ENCODE measurements around the gene SIL1.
"Not testable (repeated sequence)": the region's sequence is repeated elsewhere in the genome, so short reads cannot be mapped to it uniquely, and the experiment has no call there.

SIL1 gene

GRCh38 chr5:138925090-138925635 lies 273.0 kb downstream of the SIL1 start:
- TF ChIP-seq, protein P1, sequence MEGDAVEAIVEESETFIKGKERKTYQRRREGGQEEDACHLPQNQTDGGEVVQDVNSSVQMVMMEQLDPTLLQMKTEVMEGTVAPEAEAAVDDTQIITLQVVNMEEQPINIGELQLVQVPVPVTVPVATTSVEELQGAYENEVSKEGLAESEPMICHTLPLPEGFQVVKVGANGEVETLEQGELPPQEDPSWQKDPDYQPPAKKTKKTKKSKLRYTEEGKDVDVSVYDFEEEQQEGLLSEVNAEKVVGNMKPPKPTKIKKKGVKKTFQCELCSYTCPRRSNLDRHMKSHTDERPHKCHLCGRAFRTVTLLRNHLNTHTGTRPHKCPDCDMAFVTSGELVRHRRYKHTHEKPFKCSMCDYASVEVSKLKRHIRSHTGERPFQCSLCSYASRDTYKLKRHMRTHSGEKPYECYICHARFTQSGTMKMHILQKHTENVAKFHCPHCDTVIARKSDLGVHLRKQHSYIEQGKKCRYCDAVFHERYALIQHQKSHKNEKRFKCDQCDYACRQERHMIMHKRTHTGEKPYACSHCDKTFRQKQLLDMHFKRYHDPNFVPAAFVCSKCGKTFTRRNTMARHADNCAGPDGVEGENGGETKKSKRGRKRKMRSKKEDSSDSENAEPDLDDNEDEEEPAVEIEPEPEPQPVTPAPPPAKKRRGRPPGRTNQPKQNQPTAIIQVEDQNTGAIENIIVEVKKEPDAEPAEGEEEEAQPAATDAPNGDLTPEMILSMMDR (IDR thresholded peaks at IDR 0.05; ENCODE audit: borderline replicate concordance, insufficient read depth, low read depth, low read length): no peak
- H3K4me3 ChIP-seq (ENCODE audit: low read depth, low read length): no peak overlapping the region

DNA sequence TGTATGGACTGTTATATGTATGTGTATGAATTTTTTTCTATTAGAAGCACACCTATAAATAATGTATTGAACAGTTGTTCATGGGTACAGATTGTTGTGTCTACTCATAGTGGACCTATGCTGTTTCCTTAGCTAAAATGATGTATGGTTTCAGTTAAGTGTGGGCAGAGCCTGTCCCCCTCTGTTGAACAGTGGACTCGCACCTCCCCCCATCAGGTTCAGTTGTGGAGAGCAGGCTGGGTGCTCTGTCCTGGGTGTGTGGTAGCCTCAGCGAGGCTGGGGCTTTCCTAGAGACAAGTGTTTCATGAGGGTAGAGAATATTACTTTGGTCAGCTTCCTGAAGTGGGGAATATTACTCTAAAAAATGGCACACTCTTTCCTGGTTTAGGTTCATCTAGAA lies 275.7 kb downstream of the SIL1 start:
- TF ChIP-seq, protein P1 (IDR thresholded peaks at IDR 0.05; ENCODE audit: borderline replicate concordance, insufficient read depth, low read depth, low read length): no peak
- no peak overlapping the region for H3K4me3 ChIP-seq (ENCODE audit: low read depth, low read length)

DNA sequence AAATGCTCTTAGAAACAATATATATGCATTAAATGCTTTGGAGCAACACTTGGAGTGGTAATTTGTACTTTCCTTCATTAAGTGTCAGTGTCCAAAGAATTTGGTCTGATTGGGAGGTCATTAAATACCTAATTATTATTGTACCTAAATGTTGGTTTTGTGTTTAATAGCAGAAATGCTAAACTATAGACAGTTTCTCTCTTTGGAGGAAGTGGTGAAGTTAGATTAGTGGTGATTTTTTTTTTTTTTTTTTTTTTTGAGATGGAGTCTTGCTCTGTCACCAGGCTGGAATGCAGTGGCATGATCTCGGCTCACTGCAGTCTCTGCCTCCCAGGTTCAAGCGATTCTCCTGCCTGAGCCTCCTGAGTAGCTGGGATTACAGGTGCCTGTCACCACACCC lies 276.8 kb downstream of the SIL1 start:
- H3K4me3 ChIP-seq (ENCODE audit: low read depth, low read length): not testable (repeated sequence)

DNA sequence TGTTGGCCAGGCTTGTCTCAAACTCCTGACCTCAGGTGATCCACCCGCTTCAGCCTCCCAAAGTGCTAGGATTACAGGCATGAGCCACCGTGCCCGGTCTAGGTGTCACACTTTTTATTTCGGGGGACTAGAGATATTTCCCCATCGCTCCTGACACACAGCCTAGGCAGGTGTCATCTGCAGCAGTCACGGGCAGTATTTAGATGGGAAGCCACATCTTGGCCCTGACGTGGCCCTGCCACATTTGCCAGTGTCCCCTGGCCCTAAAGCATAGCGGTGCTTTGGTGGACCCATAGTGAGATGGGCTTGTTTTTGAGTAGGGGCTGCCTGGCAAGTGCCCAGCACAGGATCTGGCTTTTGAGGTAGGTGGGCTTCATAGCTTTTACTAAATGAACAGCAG lies 278.0 kb downstream of the SIL1 start:
- no peak overlapping the region for H3K4me3 ChIP-seq (ENCODE audit: low read depth, low read length)
- TF ChIP-seq, protein P1 (IDR thresholded peaks at IDR 0.05; ENCODE audit: borderline replicate concordance, insufficient read depth, low read depth, low read length): no peak

DNA sequence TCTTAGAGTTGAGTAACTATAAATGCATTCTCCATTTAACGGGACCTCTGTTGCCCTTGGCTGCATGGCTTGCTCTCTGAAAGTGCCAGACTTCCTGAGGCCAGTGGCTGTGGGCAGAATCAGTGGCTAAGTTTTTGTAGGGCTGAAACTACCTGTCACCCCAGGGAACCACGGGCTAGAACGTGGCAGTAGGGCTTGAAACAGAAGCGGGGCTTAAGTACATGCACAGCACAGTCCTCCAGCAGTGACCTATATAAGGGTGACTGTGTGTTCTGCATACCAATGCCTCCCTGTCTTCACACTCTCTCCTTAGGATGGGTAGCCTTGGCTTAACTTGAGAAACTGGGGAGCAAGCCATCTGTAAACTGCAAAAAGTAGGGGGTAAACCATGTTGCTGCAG lies 279.5 kb downstream of the SIL1 start:
- TF ChIP-seq, protein P1 (IDR thresholded peaks at IDR 0.05; ENCODE audit: borderline replicate concordance, insufficient read depth, low read depth, low read length): no peak
- no peak overlapping the region for H3K4me3 ChIP-seq (ENCODE audit: low read depth, low read length)

GRCh38 chr5:138914338-138914737 lies 283.8 kb downstream of the SIL1 start:
- TF ChIP-seq, protein P1 (IDR thresholded peaks at IDR 0.05; ENCODE audit: borderline replicate concordance, insufficient read depth, low read depth, low read length): no peak
- no peak overlapping the region for H3K4me3 ChIP-seq (ENCODE audit: low read depth, low read length)

- TF ChIP-seq, protein P1 (IDR thresholded peaks at IDR 0.05; ENCODE audit: borderline replicate concordance, insufficient read depth, low read depth, low read length): no peak
- H3K4me3 ChIP-seq (ENCODE audit: low read depth, low read length): no peak overlapping the region
Observed at GRCh38 chr5:138913773-138914172, 284.4 kb downstream of the SIL1 start.

- H3K4me3 ChIP-seq (ENCODE audit: low read depth, low read length): no peak overlapping the region
- TF ChIP-seq, protein P1 (IDR thresholded peaks at IDR 0.05; ENCODE audit: borderline replicate concordance, insufficient read depth, low read depth, low read length): no peak
Observed at GRCh38 chr5:138912093-138912492, 286.1 kb downstream of the SIL1 start.
